GM23338 (cell line): ENCODE data around the gene TUBA3D. TPM values are rescaled to one million over a fixed set of nuclear protein-coding genes. Genes with fewer than 3 reads are reported as not detected.
"Not testable (repeated sequence)": the region's sequence is repeated elsewhere in the genome, so short reads cannot be mapped to it uniquely, and the experiment has no call there.

Experiments used
- ATAC-seq: fragments of 200-7000 bp; cut with Tn5 transposase; 3 replicates; pipeline ENCODE4 v1.9.1; 2020
- DNase-seq: peaks from one replicate; pipeline ENCODE4 v3.0.0-alpha.2; 2015; ENCODE audit warnings: low spot score
- H2AFZ ChIP-seq: fragments of 200-600 bp; sonication (generic); 2 replicates; pipeline ENCODE4 v1.8.0; 2016; ENCODE audit warnings: antibody characterized with exemption, mild to moderate bottlenecking, moderate library complexity
- H3F3A ChIP-seq: fragments of 200-600 bp; sonication (generic); replicated peaks from 2 replicates; pipeline ENCODE4 v1.8.0; 2017; ENCODE audit warnings: antibody characterized with exemption, mixed run types, low read depth
- H3K27ac ChIP-seq: fragments of 200-600 bp; sonication (generic); 2 replicates; pipeline ENCODE4 v1.6.1; 2016; ENCODE audit warnings: low read depth
- H3K27me3 ChIP-seq: fragments of 200-600 bp; sonication (generic); 2 replicates; pipeline ENCODE4 v1.8.0; 2016; ENCODE audit warnings: mild to moderate bottlenecking, mixed run types, moderate library complexity; ENCODE audit not compliant: insufficient read depth
- H3K36me3 ChIP-seq: fragments of 200-600 bp; sonication (generic); 2 replicates; pipeline ENCODE4 v1.8.0; 2016; ENCODE audit warnings: mild to moderate bottlenecking; ENCODE audit not compliant: insufficient read depth
- H3K4me1 ChIP-seq: fragments of 200-600 bp; sonication (generic); 2 replicates; pipeline ENCODE4 v1.8.0; 2016; ENCODE audit warnings: mild to moderate bottlenecking, moderate library complexity; ENCODE audit not compliant: insufficient read depth
- H3K4me2 ChIP-seq: fragments of 200-600 bp; sonication (generic); 2 replicates; pipeline ENCODE4 v1.7.1; 2017; ENCODE audit warnings: mixed run types
- H3K4me3 ChIP-seq: fragments of 200-600 bp; sonication (generic); 2 replicates; pipeline ENCODE4 v1.6.1; 2016; ENCODE audit warnings: mixed run types
- H3K79me2 ChIP-seq: fragments of 200-600 bp; sonication (generic); replicated peaks from 2 replicates; pipeline ENCODE4 v1.8.0; 2017; ENCODE audit warnings: mild to moderate bottlenecking; ENCODE audit not compliant: insufficient read depth
- H3K9me2 ChIP-seq: fragments of 200-600 bp; sonication (generic); 2 replicates; pipeline ENCODE4 v1.8.0; 2017; ENCODE audit not compliant: insufficient read depth
- H4K20me1 ChIP-seq: fragments of 200-600 bp; sonication (generic); replicated peaks from 2 replicates; pipeline ENCODE4 v1.8.0; 2017; ENCODE audit warnings: mild to moderate bottlenecking; ENCODE audit not compliant: insufficient read depth
- H3K27ac Mint-ChIP-seq: 2 replicates; pipeline ENCODE4 v1.8.0; 2020; ENCODE audit warnings: inconsistent platforms, mild to moderate bottlenecking, moderate library complexity, mixed read lengths
- H3K27me3 Mint-ChIP-seq: 3 replicates; pipeline ENCODE4 v1.8.0; 2022; ENCODE audit warnings: low read depth, mild to moderate bottlenecking, moderate library complexity, mixed read lengths, inconsistent platforms; ENCODE audit not compliant: insufficient read depth, poor library complexity
- H3K36me3 Mint-ChIP-seq: 3 replicates; pipeline ENCODE4 v1.8.0; 2021; ENCODE audit warnings: low read depth, mild to moderate bottlenecking, inconsistent platforms, moderate library complexity, mixed read lengths
- H3K4me1 Mint-ChIP-seq: 3 replicates; pipeline ENCODE4 v1.8.0; 2020; ENCODE audit warnings: mild to moderate bottlenecking, inconsistent platforms, mixed read lengths
- H3K4me3 Mint-ChIP-seq: 3 replicates; pipeline ENCODE4 v1.8.0; 2021; ENCODE audit warnings: moderate library complexity, mild to moderate bottlenecking, inconsistent platforms, mixed read lengths
- H3K9me3 Mint-ChIP-seq: 3 replicates; pipeline ENCODE4 v1.8.0; 2020; ENCODE audit warnings: moderate library complexity, mild to moderate bottlenecking, inconsistent platforms, mixed read lengths
- ETS1 ChIP-seq: IDR thresholded peaks from 2 replicates; pipeline ENCODE4 v1.6.1; 2016; ENCODE audit warnings: antibody characterized with exemption
- EZH2 ChIP-seq: fragments of 200-600 bp; sonication (generic); IDR thresholded peaks from one replicate; pipeline ENCODE4 v1.8.0; 2017; ENCODE audit warnings: antibody characterized with exemption, mild to moderate bottlenecking, low read depth; ENCODE audit not compliant: unreplicated experiment
- polyA plus RNA-seq: library from polyadenylated mRNA; unstranded; fragments of >200 nt; fragmentation: Nextera tagmentation; extraction: Ambion mirVana; gene quantifications from 2 replicates; pipeline ENCODE4 v1.2.1, GENCODE V29; 2016
- total RNA-seq: library from RNA; depleted of rRNA; stranded (reverse); fragments of >200 nt; shearing (Covaris generic); gene quantifications from 2 replicates; pipeline ENCODE4 v1.2.3, GENCODE V29; 2014

TUBA3D gene
- total and polyA plus RNA-seq, 2 experiments from 2014 or later: 0.27 TPM; not detected in 1

DNA sequence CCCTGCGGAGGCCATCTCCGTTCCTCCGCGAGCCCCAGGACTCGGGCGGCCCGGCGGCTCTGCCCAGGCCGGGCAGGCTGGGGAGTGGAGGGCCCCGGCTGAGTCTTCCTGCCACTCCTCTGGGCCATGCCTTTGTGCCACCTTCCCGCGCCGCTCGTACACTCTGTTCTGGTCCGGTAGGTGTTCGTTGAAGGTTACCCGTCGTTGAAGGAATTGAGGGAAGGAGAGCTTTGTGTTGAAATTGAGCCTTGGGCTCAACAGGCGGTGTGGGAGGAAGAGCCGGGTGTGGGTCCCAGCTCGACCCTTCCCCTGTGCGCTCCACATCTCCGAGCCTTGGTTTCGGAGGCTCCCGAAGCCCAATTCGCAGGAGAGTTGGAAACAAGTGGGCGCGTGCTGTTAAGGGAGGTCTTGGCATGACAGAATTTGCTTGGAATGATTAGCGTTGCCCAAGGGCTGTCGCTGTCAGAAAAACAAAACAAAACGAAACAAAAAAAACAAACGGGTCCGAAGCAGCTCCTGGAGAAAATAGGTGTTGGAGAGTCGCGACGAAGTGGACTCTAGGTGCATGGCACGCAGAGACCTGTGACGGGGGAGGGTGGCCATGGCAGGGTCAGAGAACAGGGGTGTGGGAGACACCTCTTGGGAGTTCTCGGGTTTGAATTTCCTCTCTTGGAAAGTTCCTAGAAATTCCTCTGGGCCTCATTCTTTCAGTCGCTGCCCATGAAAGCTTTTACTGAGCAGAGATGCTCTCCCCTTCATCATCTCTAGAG is 17.5 kb downstream of the TUBA3D start (continued):
- TF ChIP-seq ETS1 (no peak), EZH2 (no peak)

- not testable (repeated sequence) for H3K4me1 ChIP-seq, H3K9me2 ChIP-seq, H3K36me3 ChIP-seq, H3K27ac ChIP-seq, H2AFZ ChIP-seq, H3K4me3 ChIP-seq, H3F3A ChIP-seq, DNase-seq, H3K4me1 Mint-ChIP-seq, H3K9me3 Mint-ChIP-seq, H3K4me2 ChIP-seq, H4K20me1 ChIP-seq, H3K27ac Mint-ChIP-seq, H3K27me3 ChIP-seq, ATAC-seq
- H3K79me2 ChIP-seq: peaks cover 44% of the 10 kb centered on the region
- H3K27me3 Mint-ChIP-seq: peaks cover 13% of the 10 kb centered on the region
- peaks cover 34% of the 10 kb centered on the region for H3K36me3 Mint-ChIP-seq
- H3K4me3 Mint-ChIP-seq: peak overlapping the region; percentile 24; the same call in 1 of the 3 replicates
These were observed 19.6 kb downstream of the TUBA3D start for GRCh38 chr2:131495506-131495905.

- not testable (repeated sequence) for H3K4me1 ChIP-seq, H3K27me3 ChIP-seq, ATAC-seq, H3K4me2 ChIP-seq, H4K20me1 ChIP-seq, H3K27ac ChIP-seq, H3K9me3 Mint-ChIP-seq, H3F3A ChIP-seq, H3K27ac Mint-ChIP-seq, H3K4me3 ChIP-seq, H2AFZ ChIP-seq, H3K9me2 ChIP-seq, H3K27me3 Mint-ChIP-seq, H3K4me1 Mint-ChIP-seq, DNase-seq, H3K4me3 Mint-ChIP-seq, H3K36me3 ChIP-seq
- peaks cover 54% of the 10 kb centered on the region for H3K36me3 Mint-ChIP-seq
- H3K79me2 ChIP-seq: peaks cover 41% of the 10 kb centered on the region
These were observed 22.5 kb downstream of the TUBA3D start for GRCh38 chr2:131498321-131498973.

DNA sequence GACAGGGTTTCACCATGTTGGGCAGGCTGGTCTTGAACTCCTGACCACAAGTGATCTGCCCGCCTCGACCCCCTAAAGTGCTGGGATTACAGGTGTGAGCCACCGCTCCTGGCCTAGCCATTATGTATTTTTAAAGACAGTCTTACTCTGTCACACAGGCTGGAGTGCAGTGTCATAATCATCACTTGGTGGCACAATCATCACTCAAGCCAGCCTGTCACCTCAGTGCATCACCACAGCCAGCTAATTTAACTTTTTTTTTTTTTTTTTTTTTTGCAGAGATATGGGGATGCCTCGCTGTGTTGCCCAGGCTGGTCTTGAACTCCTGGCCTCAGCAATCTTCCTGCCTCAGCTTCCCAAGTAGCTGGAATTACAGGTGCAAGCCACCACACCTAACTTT is 27.7 kb downstream of the TUBA3D start:
- H3K27ac Mint-ChIP-seq, H2AFZ ChIP-seq, H3K27ac ChIP-seq, H3K4me3 Mint-ChIP-seq, H3K9me3 Mint-ChIP-seq, H3K4me2 ChIP-seq, H4K20me1 ChIP-seq, H3K4me1 ChIP-seq, H3K36me3 ChIP-seq, H3K9me2 ChIP-seq, H3K4me1 Mint-ChIP-seq, H3F3A ChIP-seq, H3K79me2 ChIP-seq, DNase-seq, H3K27me3 Mint-ChIP-seq, ATAC-seq, H3K4me3 ChIP-seq, H3K27me3 ChIP-seq: not testable (repeated sequence)
- peaks cover 87% of the 10 kb centered on the region for H3K36me3 Mint-ChIP-seq

- H3K4me1 ChIP-seq, H3K9me2 ChIP-seq, H3K27me3 Mint-ChIP-seq, H3K4me2 ChIP-seq, H3K4me3 Mint-ChIP-seq, H3K27ac ChIP-seq, H3K9me3 Mint-ChIP-seq, ATAC-seq, H4K20me1 ChIP-seq, H3F3A ChIP-seq, DNase-seq, H2AFZ ChIP-seq, H3K4me1 Mint-ChIP-seq, H3K4me3 ChIP-seq, H3K79me2 ChIP-seq, H3K36me3 ChIP-seq, H3K27me3 ChIP-seq, H3K27ac Mint-ChIP-seq: not testable (repeated sequence)
- H3K36me3 Mint-ChIP-seq: peaks cover 85% of the 10 kb centered on the region
These were observed 28.3 kb downstream of the TUBA3D start for GRCh38 chr2:131504082-131504750.
